HEK293T (cell line): ENCODE data around the gene RNF112.

Experiments
- ARNT ChIP-seq: fragments of 450-650 bp; IDR thresholded peaks from 2 replicates; pipeline ENCODE4 v1.6.1; 2017; ENCODE audit warnings: mild to moderate bottlenecking
- BHLHE40 ChIP-seq: fragments of 450-650 bp; IDR thresholded peaks from 2 replicates; pipeline ENCODE4 v1.6.1; 2016; ENCODE audit warnings: mild to moderate bottlenecking, moderate library complexity, borderline replicate concordance
- FOXA1 ChIP-seq: fragments of 450-650 bp; IDR thresholded peaks from 2 replicates; pipeline ENCODE4 v1.6.1; 2016; ENCODE audit warnings: mild to moderate bottlenecking
- LEF1 ChIP-seq: fragments of 450-650 bp; IDR thresholded peaks from 2 replicates; pipeline ENCODE4 v1.6.1; 2017; ENCODE audit warnings: mild to moderate bottlenecking, borderline replicate concordance
- NFRKB ChIP-seq: fragments of 450-650 bp; IDR thresholded peaks from 2 replicates; pipeline ENCODE4 v1.6.1; 2016; ENCODE audit warnings: mild to moderate bottlenecking, moderate library complexity
- SP1 ChIP-seq: fragments of 450-650 bp; IDR thresholded peaks from 2 replicates; pipeline ENCODE4 v1.6.1; 2017
- SUZ12 ChIP-seq: fragments of 450-650 bp; IDR thresholded peaks from 2 replicates; pipeline ENCODE4 v1.6.1; 2016; ENCODE audit warnings: mild to moderate bottlenecking
- TARDBP ChIP-seq: fragments of 450-650 bp; IDR thresholded peaks from 2 replicates; pipeline ENCODE4 v1.6.1; 2016
- ZNF384 ChIP-seq: fragments of 450-650 bp; IDR thresholded peaks from 2 replicates; pipeline ENCODE4 v1.6.1; 2016
- TF ChIP-seq, protein P1 (sequence below): fragments of 450-650 bp; IDR thresholded peaks from 2 replicates; pipeline ENCODE4 v1.6.1; 2016

- TF ChIP-seq SP1, result no peak
- TF ChIP-seq, protein P1, sequence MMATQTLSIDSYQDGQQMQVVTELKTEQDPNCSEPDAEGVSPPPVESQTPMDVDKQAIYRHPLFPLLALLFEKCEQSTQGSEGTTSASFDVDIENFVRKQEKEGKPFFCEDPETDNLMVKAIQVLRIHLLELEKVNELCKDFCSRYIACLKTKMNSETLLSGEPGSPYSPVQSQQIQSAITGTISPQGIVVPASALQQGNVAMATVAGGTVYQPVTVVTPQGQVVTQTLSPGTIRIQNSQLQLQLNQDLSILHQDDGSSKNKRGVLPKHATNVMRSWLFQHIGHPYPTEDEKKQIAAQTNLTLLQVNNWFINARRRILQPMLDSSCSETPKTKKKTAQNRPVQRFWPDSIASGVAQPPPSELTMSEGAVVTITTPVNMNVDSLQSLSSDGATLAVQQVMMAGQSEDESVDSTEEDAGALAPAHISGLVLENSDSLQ, result no peak
- no peak for TF ChIP-seq SUZ12
- TF ChIP-seq TARDBP, result no peak
- no peak for TF ChIP-seq FOXA1
- TF ChIP-seq ARNT, result no peak
- no peak for TF ChIP-seq ZNF384
- TF ChIP-seq BHLHE40, result no peak
- no peak for TF ChIP-seq NFRKB
- TF ChIP-seq LEF1, result no peak
Observed at GRCh38 chr17:19464031-19465026, 53.3 kb downstream of the RNF112 start.
